Mesothelial cell of epicardium (in vitro differentiated cells): ENCODE data around the gene TACC3. TPM values are rescaled to one million over a fixed set of nuclear protein-coding genes. Genes with fewer than 3 reads are reported as not detected.

ENCODE experiments used
- DNase-seq, 2 experiments: peaks; one replicate each; pipeline ENCODE4 v3.0.0; 2021; ENCODE audit warnings: low spot score in 2 of 2; ENCODE audit not compliant: unreplicated experiment in 2 of 2
- H3K27ac Mint-ChIP-seq: 2 replicates; pipeline ENCODE4 v1.8.0; 2021; ENCODE audit warnings: mixed read lengths
- H3K27me3 Mint-ChIP-seq: 2 replicates; pipeline ENCODE4 v1.8.0; 2021; ENCODE audit warnings: low read depth, mixed read lengths
- H3K36me3 Mint-ChIP-seq: 2 replicates; pipeline ENCODE4 v1.8.0; 2021; ENCODE audit warnings: mixed read lengths
- H3K4me1 Mint-ChIP-seq: 2 replicates; pipeline ENCODE4 v1.8.0; 2021; ENCODE audit warnings: mixed read lengths
- H3K4me3 Mint-ChIP-seq: 2 replicates; pipeline ENCODE4 v1.8.0; 2021; ENCODE audit warnings: mild to moderate bottlenecking, moderate library complexity, mixed read lengths
- H3K9me3 Mint-ChIP-seq: 2 replicates; pipeline ENCODE4 v1.8.0; 2021; ENCODE audit warnings: mixed read lengths
- CTCF ChIP-seq: fragments of 200-600 bp; sonication (generic); IDR thresholded peaks from one replicate; pipeline ENCODE4 v1.5.0; 2021; ENCODE audit warnings: antibody characterized with exemption; ENCODE audit not compliant: unreplicated experiment
- total RNA-seq: library from RNA; stranded (reverse); gene quantifications from 3 replicates; pipeline ENCODE4 v1.2.1, GENCODE V29; 2021

The TACC3 gene
- total RNA-seq, 1 donor from 2014 or later, result 45.3 TPM

GRCh38 chr4:1751919-1752283, 30.6 kb downstream of the TACC3 start:
- no peak for TF ChIP-seq CTCF
- Mint-ChIP-seq H3K27ac (no peak overlapping the region), H3K4me3 (no peak overlapping the region), H3K4me1 (peaks cover 2% of the 10 kb centered on the region), H3K36me3 (no peaks in the 10 kb centered on the region), H3K27me3 (peaks cover 2% of the 10 kb centered on the region), H3K9me3 (no peaks in the 10 kb centered on the region)
- DNase-seq, result no peak

- no peaks in the 10 kb centered on the region for H3K9me3 Mint-ChIP-seq
- no peak overlapping the region for H3K4me3 Mint-ChIP-seq
- no peak for DNase-seq
- no peaks in the 10 kb centered on the region for H3K36me3 Mint-ChIP-seq
- H3K4me1 Mint-ChIP-seq, result peaks cover 2% of the 10 kb centered on the region
- no peak for TF ChIP-seq CTCF
- H3K27me3 Mint-ChIP-seq, result peaks cover 2% of the 10 kb centered on the region
- no peak overlapping the region for H3K27ac Mint-ChIP-seq
Observed at GRCh38 chr4:1752284-1753041, 31.1 kb downstream of the TACC3 start.

- TF ChIP-seq CTCF, result no peak
- Mint-ChIP-seq H3K9me3 (no peaks in the 10 kb centered on the region), H3K4me3 (no peak overlapping the region), H3K27me3 (peaks cover 1% of the 10 kb centered on the region), H3K36me3 (no peaks in the 10 kb centered on the region), H3K4me1 (peaks cover 2% of the 10 kb centered on the region), H3K27ac (no peak overlapping the region)
- no peak for DNase-seq
Observed at GRCh38 chr4:1753294-1753696, 32.0 kb downstream of the TACC3 start.

- Mint-ChIP-seq H3K36me3 (no peaks in the 10 kb centered on the region), H3K4me1 (peaks cover 2% of the 10 kb centered on the region), H3K4me3 (no peak overlapping the region), H3K9me3 (no peaks in the 10 kb centered on the region), H3K27me3 (no peaks in the 10 kb centered on the region), H3K27ac (no peak overlapping the region)
- DNase-seq, result no peak
- no peak for TF ChIP-seq CTCF
Observed at GRCh38 chr4:1753697-1754311, 32.5 kb downstream of the TACC3 start.

- DNase-seq, result no peak
- H3K9me3 Mint-ChIP-seq, result no peaks in the 10 kb centered on the region
- TF ChIP-seq CTCF, result no peak
- H3K27ac Mint-ChIP-seq, result no peak overlapping the region
- H3K4me1 Mint-ChIP-seq, result peaks cover 3% of the 10 kb centered on the region
- no peaks in the 10 kb centered on the region for H3K36me3 Mint-ChIP-seq
- no peak overlapping the region for H3K4me3 Mint-ChIP-seq
- no peaks in the 10 kb centered on the region for H3K27me3 Mint-ChIP-seq
Observed at GRCh38 chr4:1754336-1754735, 33.0 kb downstream of the TACC3 start.
